HG03558 (cell line): Measurements from ENCODE around the gene SHCBP1.
"Not testable (repeated sequence)": the region's sequence is repeated elsewhere in the genome, so short reads cannot be mapped to it uniquely, and the experiment has no call there.

Source experiments
- ATAC-seq: cut with Tn5 transposase; IDR thresholded peaks from one replicate; pipeline ENCODE4 v1.9.1; 2021; ENCODE audit warnings: moderate number of reproducible peaks; ENCODE audit not compliant: unreplicated experiment; ENCODE audit errors: extremely low read depth

The SHCBP1 gene

DNA sequence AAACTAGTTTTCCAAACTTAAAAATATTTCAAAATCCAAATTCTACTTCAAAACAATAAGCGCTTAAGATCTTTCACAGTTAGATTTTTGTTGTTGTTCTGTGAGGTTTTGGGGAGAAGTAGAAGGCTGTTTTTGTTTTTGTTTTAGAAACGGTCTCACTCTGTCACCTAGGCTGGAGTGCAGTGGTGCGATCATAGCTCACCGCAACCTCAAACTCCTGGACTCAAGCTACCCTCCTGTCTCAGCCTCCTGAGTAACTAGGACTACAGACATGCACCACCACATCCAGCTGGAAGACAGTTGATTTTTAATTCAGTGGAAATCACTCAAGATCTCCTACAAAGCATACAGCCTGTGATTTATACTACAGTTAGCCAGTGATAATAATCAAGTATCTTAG, 2.7 kb downstream of the SHCBP1 start:
- ATAC-seq = no peak

- ATAC-seq = no peak
Measured at GRCh38 chr16:46614006-46614405, 7.2 kb downstream of the SHCBP1 start.

DNA sequence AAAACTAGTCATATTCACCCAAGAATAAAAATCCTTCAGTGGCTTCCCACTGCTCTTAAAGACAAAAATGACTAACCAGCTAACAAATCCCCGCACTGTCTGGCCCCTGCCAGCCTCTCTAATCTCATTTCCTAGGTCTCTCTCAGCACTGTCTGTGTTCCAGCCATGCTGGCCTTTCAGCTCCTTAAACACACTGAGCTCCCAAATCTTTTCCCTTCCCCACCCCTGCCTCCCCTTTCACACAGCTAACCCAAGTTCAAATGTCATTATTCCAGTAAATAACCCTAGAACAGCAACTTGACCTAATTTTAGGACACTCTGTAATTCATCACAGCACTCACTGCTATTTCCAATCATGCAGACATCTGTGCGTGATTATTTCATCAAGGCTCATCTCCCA, 7.8 kb downstream of the SHCBP1 start:
- ATAC-seq = no peak

DNA sequence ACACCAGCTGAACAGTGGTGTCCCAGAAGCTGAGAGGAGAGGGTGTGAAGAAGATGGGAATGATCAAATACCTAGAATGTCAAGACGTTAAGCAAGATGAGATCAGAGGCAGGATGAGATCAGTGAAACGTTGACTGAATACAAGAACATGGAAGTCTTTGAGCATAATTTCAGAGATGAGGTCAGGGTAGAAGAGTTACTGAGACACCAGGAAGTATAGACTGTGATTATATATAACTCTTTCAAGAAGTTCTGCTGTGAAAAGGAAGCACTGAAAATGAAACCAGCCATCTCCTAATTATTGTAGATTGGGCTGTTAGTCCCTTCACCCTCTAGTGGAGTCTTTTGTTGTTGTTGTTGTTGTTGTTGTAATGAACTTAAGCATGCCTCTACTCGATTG, 9.1 kb downstream of the SHCBP1 start:
- ATAC-seq = no peak

GRCh38 chr16:46607529-46607928, 13.7 kb downstream of the SHCBP1 start:
- ATAC-seq = no peak

- no peak for ATAC-seq
Measured at GRCh38 chr16:46606231-46606630, 14.9 kb downstream of the SHCBP1 start.

DNA sequence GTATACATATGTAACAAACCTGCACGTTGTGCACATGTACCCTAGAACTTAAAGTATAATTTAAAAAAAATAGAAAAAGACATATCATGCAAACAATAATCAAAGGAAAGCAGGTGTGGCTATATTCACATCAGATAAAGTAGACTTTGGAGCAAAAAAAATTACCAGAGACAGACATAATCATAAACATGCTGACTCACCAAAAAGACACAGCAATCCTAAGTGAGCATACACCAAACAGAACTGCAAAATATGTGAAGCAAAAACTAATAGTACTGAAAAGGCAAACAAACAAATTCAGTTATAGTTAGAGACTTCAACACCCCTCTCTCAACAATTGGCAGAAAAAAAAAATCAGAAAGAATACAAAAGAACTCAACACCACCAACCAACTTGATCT, 29.9 kb downstream of the SHCBP1 start:
- no peak for ATAC-seq

DNA sequence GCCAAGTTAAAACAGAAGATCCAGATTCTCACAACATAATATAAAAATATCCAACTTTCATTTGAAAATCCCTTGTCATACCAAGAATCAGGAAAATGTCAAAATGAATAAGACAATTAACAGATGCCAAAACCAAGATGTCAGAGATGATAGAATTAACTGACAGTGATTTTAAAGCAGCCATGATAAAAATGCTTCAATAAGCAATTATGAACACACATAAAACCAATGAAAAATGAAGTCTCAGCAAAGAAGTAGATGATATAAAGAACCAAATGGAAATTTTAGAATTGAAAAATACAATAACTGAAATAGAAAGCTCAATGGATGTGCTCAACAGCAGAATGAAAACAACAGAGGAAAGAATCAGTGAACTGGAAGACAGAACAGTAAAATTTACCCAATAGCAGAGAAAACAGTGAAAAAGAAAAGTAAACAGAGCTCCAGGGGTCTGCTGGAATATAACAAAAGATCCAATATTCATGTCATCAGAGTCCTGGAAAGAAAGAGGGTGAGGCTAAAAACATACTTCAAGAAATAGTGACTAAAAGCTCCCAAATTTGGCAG, 35.1 kb downstream of the SHCBP1 start:
- ATAC-seq = no peak

DNA sequence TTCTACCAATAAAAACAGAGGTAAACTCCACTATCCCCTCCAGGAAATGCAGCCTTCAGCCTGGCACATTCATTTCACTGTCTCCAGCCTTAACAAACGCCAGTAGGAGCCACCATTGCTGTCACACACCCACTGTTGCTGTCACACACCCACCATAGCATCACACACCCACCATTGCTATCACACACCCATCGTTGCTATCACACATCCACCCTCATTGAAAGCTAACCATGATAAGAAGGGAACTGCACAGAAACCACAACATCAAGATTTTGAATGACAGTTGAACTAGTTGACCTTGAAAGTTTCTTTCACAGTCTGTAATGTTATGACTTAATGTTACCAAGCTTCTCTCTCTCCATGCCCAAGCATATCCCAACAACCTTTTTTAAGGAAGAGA, 38.1 kb downstream of the SHCBP1 start:
- no peak for ATAC-seq

GRCh38 chr16:46582313-46582712, 38.9 kb downstream of the SHCBP1 start:
- no peak for ATAC-seq

- no peak for ATAC-seq
Measured at GRCh38 chr16:46577988-46578579, 43.1 kb downstream of the SHCBP1 start.

DNA sequence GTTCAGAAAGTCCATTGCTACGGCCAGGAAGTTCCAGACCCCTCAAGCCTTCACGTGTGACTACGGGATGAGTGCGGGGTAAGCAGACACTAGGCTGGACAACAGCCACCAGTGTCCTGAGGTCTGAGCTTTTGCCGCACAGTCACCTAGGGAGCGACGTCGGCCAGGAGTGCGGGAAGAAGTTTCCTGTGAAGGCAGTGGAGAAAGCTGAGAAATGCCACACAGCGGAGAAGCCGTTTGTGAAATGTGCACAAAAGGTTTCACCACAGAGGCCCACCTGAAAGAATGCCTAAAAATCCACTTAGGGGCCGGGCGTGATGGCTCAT, 47.4 kb downstream of the SHCBP1 start:
- ATAC-seq = no peak

DNA sequence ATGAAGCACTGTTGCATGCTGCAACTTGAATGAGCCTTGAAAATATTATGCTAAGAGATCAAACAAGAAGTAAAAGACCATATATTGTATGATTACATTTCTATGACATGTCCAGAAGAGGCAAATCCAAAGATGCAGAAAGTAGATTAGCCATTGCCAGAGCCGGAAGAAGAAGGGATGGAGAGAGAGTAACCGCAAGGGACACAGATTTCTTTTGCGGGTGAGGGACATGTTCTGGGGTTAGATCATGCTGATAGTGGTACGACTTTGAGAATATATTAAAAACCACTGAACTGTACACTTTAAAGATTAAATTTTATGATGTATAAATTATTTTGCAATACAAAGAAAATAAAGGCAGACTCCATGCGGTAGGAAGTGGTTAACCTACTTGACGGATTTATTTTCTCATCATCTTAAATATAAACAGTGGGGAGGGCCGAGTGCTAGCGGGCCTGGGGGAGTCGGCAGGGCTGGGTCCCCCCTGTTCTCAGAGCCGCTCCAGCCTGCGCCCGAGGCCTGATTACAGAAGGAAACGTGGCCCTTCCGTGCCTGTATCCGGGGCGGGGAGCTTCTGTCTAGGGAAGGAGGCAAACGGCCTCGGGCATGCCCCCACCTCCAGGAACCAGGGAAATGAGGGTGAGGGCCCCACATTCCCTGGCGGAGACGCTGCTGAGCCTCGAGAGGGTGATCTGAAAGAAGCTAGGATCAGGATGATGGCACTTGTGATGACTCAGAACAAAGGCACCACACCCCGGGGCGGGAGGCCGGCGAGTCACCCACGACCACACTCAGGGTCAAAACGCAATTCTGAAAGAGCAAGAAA, 48.0 kb downstream of the SHCBP1 start:
- no peak for ATAC-seq

GRCh38 chr16:46569231-46569735, 51.9 kb downstream of the SHCBP1 start:
- ATAC-seq = no peak

DNA sequence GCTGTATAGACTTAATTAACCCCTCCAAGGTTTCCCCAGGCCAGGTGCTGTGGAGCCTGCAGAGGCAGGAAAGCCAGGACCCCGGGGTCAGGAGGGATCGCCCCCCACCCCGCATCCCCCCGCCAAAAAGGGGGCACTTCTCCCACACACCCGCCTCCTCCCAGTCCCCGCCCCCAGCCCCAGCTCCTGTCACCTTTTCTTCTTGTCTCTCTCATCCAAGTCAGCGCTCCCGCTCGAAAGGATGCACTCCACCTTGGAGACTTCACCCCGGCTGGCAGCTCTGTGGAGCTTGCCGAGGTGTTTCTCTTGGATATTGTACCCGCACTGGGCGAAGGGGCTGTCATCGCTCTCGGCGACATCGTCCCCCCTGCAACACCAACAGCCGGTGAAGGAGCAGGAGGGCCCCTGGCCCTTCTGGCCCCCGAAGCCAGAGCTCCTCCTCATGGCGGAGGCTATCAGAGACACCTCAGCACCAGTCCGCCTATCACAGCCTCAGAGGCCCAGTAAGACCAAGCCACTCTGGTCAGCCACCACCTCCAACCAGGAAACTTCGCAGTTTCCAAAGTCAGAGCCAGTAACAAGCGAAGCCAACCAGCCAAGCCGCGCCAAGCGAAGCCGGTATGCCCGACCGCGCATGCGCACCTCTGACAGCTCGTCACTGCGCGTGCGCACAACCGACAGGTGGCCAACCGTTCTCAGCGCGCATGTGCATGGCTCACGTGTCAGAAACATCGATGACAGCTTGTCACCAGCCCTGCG, 52.5 kb downstream of the SHCBP1 start:
- ATAC-seq = no peak

- ATAC-seq = no peak
Measured at GRCh38 chr16:46562979-46563378, 58.2 kb downstream of the SHCBP1 start.

- no peak for ATAC-seq
Measured at GRCh38 chr16:46558018-46558417, 63.2 kb downstream of the SHCBP1 start.

DNA sequence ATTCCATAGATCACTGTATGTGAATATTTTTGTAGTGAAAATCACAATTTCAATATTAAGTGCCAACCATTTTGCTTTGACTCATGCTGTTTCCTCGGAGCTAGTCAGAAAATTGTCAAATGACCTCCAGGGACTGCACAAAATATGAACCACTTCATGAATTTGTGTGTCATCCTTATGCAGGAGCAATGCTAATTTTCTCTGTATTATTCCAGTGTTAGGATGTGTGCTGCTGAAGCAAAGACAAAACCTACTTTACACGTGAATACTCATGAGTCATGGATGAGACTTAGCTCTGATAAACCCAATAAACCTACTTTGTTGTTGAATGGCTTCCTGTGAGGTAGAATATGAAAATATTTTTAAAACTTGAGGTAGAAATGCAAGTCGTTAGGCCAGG, 65.2 kb downstream of the SHCBP1 start:
- no peak for ATAC-seq

- ATAC-seq = not testable (repeated sequence)
Measured at GRCh38 chr16:46554435-46554834, 66.7 kb downstream of the SHCBP1 start.

DNA sequence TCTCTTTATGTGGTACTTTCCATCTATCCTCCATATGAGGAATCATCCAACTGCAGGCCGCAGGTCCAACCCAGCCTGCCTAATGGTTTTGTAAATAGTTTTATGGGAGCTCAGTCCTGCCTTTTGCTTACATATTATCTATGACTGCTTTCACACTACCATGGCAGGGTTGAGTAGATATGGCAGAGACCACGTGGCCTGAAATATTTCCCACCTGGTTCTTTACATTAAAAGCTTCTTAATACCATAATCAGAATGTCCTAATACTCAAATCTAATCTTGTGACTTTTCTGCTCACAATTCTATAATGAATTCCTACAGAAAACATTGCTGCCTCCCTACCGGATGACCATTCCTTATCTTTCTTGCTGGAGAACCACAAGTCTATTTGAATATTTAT, 71.7 kb downstream of the SHCBP1 start:
- ATAC-seq = no peak
